Stimulated activated CD8-positive, alpha-beta memory T cell treated with anti-CD3 and anti-CD28 coated beads, Interleukin-7, amount 100 ng/mL, for 1 hour (primary cell): ENCODE data around the gene APBA2.

Source experiments
- DNase-seq, 2 donors: peaks; one replicate each; pipeline ENCODE4 v3.0.0-alpha.2; 2020; ENCODE audit warnings: low read depth in 2 of 2

APBA2 gene

GRCh38 chr15:28935316-28935715, 49.5 kb downstream of the APBA2 start:
- DNase-seq = peak; percentile 20 to 34

GRCh38 chr15:28936081-28936480, 50.3 kb downstream of the APBA2 start:
- no peak for DNase-seq

- DNase-seq = no peak
These were observed 50.7 kb downstream of the APBA2 start for GRCh38 chr15:28936481-28936881.

GRCh38 chr15:28937271-28937670, 51.5 kb downstream of the APBA2 start:
- no peak for DNase-seq

- DNase-seq = no peak
These were observed 56.3 kb downstream of the APBA2 start for GRCh38 chr15:28942046-28942445.

GRCh38 chr15:28942571-28942970, 56.8 kb downstream of the APBA2 start:
- DNase-seq = no peak

- no peak for DNase-seq
These were observed 57.4 kb downstream of the APBA2 start for GRCh38 chr15:28943146-28943545.

- no peak for DNase-seq
These were observed 57.9 kb downstream of the APBA2 start for GRCh38 chr15:28943611-28944230.

- DNase-seq = no peak
These were observed 58.5 kb downstream of the APBA2 start for GRCh38 chr15:28944286-28944685.

GRCh38 chr15:28944696-28945300, 59.0 kb downstream of the APBA2 start:
- DNase-seq = no peak

- no peak for DNase-seq
These were observed 60.0 kb downstream of the APBA2 start for GRCh38 chr15:28945626-28946230.

- no peak for DNase-seq
These were observed 61.0 kb downstream of the APBA2 start for GRCh38 chr15:28946803-28947202.

GRCh38 chr15:28947221-28947674, 61.5 kb downstream of the APBA2 start:
- no peak for DNase-seq

GRCh38 chr15:28948036-28948435, 62.3 kb downstream of the APBA2 start:
- no peak for DNase-seq

GRCh38 chr15:28950916-28951315, 65.1 kb downstream of the APBA2 start:
- no peak for DNase-seq

- DNase-seq = no peak
These were observed 67.1 kb downstream of the APBA2 start for GRCh38 chr15:28952666-28953491.

- DNase-seq = no peak
These were observed 67.9 kb downstream of the APBA2 start for GRCh38 chr15:28953573-28954195.

- no peak for DNase-seq
These were observed 68.8 kb downstream of the APBA2 start for GRCh38 chr15:28954466-28955159.

- DNase-seq = no peak
These were observed 69.6 kb downstream of the APBA2 start for GRCh38 chr15:28955160-28955992.

- no peak for DNase-seq
These were observed 70.2 kb downstream of the APBA2 start for GRCh38 chr15:28955993-28956421.
